ENCODE data around the gene UGT2B15.
"Not testable (repeated sequence)": the region's sequence is repeated elsewhere in the genome, so short reads cannot be mapped to it uniquely, and the experiment has no call there.

The UGT2B15 gene

DNA sequence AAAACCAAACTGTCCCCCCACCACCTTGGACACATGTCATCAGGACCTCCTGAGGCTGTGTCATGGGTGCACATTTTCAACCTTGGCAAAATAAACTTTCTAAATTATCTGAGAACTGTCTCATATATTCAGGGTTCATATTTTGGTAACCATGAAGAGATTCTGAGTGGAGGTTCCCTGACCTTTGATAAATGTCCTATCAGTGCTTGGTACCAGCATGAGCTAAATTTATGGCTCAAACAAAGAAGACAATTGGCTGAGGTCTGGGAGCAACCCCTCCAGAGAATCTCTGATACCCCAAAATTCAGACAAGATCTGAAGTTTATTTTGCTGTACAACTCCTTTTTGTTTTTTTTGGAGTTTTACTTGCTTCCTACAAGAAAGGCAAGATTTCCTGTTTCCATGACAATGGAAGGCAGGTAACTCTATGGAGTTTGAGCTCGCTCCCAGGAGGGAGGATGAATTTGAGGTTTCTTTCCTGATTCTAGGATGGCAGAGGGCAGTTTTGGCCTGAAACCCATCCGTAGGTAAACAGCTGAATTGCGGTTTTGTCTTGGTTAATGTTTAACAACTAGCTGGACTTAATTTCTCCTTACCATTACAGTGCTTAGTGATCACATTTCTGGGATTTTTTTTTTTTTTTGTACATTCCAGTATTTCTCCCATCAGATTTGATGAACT is 14.5 kb downstream of the UGT2B15 start:
- DNase-seq = no peak

DNA sequence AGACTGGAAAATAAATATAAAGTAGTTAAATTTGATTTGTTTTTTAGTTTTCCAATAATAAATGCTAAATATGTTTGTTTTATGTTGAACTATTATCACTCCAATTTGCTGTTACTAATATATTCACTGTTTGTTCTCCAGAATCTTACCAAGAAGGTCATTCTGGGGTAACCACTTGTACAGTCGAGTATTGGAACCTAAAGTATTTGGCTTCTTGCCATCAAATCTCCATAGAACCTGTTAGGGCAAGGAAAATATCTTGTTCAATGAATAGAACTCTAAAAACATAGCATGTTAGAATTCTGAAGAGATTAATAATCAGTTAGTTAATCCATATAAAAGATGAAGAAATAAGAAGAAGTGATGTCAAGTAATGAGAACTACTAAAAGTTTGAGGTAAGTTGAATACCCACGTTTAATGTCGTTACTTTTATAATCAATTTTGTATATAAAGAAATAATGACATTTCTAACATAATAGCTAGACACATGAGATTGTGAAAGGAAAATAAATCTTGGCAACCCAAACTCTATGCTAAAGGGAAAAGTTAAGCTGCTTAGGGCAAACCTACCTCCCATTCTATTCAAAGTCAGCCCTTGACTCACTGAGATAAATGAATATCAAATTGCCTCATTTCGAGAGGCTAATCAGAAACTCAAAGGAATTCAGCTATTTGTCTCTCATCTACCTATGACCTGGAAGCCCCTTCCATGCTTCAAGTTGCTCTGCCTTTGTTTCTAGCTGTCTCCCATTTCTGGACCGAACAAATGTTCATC is 15.3 kb downstream of the UGT2B15 start:
- no peak for DNase-seq

DNA sequence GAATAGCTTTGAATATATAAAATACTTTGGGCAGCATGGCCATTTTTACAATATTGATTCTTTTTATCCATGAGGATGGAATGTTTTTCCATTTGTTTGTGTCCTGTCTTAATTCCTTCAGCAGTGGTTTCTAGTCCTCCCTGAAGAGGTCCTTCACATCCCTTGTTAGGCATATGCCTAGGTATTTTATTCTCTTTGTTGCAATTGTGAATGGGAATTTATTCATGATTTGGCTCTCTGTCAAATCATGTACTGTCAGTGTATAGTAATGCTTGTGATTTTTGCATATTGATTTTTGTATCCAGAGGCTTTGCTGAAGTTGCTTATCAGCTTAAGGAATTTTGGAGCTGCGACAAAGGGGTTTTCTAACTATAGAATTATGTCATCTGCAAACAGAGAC is 18.5 kb downstream of the UGT2B15 start:
- DNase-seq = no peak

DNA sequence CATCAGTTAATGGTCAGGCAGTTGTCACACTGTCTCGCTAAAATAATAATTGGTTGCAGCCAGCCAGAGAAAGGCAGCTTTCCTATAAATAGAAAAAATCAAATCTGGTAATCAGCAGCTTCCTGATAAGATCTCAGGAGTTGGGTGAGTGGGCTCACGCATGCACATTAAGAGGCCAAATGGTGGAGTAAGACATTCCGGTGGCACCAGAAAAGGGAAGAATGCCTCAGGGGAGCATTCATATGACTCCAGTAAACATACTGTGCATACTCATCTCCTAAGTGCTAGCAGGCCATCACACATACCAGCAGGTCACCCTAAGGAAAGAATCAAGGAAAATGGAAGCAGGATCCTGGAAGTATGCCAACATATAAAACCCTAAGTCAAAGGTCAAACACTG is 40.1 kb downstream of the UGT2B15 start:
- no peak for DNase-seq

DNA sequence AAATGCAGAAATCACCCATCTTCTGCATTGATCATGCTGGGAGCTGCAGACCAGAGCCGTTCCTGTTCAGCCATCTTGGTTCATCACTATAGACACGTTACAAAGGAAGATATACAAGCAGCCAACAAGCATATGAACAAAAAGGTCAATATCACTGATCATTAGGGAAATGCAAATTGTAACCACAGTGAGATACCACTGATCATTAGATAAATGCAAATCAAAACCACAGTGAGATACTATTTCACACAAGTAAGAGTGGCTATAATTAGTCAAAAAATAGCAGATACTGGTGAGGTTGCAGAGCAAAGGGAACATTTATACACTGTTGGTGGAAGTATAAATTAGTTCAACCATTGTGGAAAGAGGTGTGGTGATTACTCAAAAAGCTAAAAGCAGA is 47.7 kb downstream of the UGT2B15 start:
- DNase-seq = not testable (repeated sequence)

DNA sequence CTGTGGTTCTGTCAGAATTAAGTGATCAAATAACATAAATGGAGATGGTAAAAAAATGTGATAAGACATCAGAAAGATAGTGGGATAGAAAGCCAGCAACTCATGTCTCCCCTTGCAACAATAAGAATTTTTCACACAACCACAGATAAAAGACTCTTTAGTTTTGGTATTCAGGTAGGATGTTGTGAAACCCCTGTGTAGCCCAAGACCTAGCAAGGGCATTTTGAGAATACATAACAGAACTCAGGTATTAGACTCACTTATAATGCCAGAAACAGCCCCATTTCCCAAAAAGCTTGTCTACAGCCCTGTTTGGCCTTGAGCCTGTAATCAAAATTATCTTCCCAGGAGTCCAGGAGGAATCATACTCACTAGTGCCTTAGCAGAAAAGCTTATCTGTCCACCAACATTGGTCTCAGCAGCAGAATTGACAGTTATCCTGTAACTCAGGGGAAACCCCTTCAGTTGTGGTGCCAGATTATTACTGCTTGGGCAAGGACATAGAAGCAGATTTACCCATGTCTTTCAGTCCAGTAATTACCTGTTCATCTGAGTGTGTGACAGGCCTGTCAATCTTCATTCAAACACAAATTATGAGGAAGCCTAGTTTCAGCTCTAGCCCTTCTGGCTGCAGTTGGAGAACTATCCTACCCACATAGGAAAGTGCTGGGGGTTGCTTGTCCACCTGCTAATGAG is 53.3 kb downstream of the UGT2B15 start:
- DNase-seq = no peak

DNA sequence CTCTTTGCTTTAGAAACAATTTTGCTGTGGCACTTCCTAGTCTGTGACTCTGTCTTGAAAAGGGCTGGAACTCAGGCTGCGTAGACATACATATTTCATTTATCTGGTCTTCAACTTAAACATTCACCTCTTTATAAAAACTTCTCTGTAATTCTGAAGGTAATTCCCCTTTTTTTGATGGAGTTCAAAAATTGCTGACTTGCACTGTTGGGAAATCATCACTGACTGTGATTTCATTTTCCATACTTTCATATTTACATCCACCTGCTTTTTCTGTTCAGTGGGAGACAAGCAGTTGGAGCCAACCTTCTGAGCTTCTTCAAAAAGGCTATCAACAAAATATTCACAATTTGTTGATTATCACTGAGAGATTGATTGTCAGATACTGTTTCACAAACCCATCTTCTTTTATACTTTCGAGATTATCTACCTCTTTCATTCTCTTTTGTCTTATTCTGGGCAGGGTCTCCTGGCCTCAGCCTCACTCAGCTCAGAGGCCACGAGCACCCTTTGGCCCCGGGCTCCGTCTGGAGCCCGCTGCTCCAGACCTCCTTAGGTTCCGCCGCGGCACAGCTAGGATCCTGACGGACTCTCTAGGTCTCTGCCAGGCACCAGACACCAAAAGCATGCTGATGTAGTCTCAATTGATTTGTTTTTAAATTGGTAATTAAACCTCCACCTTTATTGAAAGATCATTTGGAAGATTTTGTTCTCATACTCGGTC is 54.6 kb downstream of the UGT2B15 start:
- DNase-seq = no peak

DNA sequence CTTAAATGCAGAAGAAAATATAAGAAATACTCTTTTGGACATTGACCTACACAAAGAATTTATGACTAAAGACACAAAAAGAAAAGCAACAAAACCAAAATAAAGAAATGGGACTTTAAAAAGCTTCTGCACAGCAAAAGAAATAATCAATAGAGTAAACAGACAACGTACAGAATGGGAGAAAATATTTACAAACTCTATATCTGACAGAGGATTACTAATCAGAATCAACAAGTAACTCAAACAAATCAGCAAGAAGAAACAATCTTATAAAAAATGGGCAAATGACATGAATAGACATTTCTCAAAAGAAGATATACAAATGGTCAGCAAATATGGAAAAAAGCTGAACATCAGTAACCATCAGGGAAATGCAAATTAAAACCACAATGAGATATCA is 56.7 kb downstream of the UGT2B15 start:
- no peak for DNase-seq

DNA sequence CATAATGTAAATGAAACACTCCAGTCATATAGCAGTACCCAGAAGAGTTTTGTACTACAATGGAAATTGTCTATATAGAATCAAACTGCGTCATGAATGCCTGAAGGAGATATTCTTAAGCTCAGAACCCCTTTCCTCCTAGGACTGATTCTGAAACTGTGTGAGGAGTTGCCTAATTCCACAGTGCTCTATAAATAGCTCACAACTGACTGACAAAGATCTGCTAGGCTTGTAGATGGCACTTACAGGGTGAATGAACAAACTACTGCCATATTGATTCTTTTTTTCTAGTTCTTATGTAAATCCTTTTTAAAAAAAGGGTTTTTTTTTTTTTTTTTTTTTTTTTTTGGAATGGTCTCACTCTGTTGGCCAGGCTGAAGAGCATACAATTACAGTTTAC is 64.2 kb downstream of the UGT2B15 start:
- DNase-seq = no peak

DNA sequence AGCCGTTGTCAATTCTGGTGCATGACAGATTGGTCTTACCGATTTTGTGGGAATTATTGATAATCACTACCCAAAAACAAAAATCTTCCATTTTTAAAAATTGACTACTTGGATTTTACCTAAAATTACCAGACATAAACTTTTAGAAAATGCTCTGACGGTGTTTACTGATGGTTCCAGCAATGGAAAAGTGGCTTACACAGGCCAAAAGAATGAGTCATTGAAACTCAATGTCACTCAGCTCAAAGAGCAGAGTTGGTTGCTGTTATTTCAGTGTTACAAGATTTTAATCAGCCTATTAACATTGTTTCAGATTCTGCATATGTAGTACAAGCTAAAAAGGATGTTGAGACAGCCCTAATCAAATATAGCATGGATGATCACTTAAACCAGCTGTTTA is 71.3 kb downstream of the UGT2B15 start:
- no peak for DNase-seq

DNA sequence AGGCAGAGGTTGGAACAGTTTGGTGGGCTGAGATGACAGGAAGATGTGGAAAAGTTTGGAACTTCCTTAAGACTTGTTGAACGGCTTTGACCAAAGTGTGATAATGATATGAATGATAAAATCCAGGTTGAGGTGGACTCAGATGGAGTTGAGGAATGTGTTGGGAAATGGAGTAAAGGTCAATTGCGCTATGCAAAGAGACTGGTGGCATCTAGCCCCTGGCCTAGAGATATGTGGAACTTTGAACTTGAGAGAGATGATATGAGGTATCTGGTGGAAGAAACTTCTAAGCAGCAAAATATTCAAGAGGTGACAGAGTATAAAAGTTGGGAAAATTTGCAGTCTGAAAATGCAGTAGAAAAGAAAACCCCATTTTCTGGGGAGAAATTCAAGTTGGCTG is 73.0 kb downstream of the UGT2B15 start:
- no peak for DNase-seq
